K562 (cell line): ENCODE data around the gene XCL2. TPM values are rescaled to one million over a fixed set of nuclear protein-coding genes. Genes with fewer than 3 reads are reported as not detected.
"Not testable (repeated sequence)": the region's sequence is repeated elsewhere in the genome, so short reads cannot be mapped to it uniquely, and the experiment has no call there.

Experiments used
- ATAC-seq: fragments of 200-7000 bp; cut with Tn5 transposase; 3 replicates; pipeline ENCODE4 v1.9.1; 2020; ENCODE audit warnings: moderate library complexity
- BruUV-seq: library from RNA; stranded (reverse); fragments of 400-500 nt; replicated peaks from 2 replicates; lab custom pipeline; 2021; lab: Mats Ljungman, UMichigan
- CTCF ChIA-PET: fragments of 300-600 bp; formaldehyde crosslinking; extraction: SDS; loops from one replicate; lab custom pipeline; 2021; ENCODE audit warnings: low intra/inter-chr PET ratio; lab: Yijun Ruan, JAX
- POLR2A ChIA-PET: fragments of 300-600, 350-650 bp; sonication (Branson Sonifier 250); formaldehyde crosslinking; extraction: SDS; loops from one replicate; lab custom pipeline; 2021; ENCODE audit warnings: antibody characterized with exemption, inconsistent platforms; lab: Yijun Ruan, JAX
- DNase-seq, 4 experiments: peaks; one replicate each; pipeline versions ENCODE4 v3.0.0 to v3.0.0-alpha.2; 2011 to 2018; ENCODE audit warnings: low spot score in 3 of 4, mixed read lengths in 3 of 4; ENCODE audit errors: extremely low read depth in 1 of 4
- FAIRE-seq: peaks from 2 replicates; lab custom pipeline; 2011; peaks lifted over from hg19 to GRCh38; lab: Jason Lieb, UNC
- H2AFZ ChIP-seq: 2 replicates; pipeline ENCODE4 v1.6.0; 2011; ENCODE audit warnings: low read depth, low read length, control low read depth, inconsistent platforms
- H3K27ac ChIP-seq: fragments of 200-600 bp; 3 replicates; pipeline ENCODE4 v1.8.0; 2011; ENCODE audit warnings: low read depth, mild to moderate bottlenecking, control low read depth, inconsistent platforms, low read length, moderate library complexity, mixed read lengths; ENCODE audit errors: extremely low read depth
- H3K27me3 ChIP-seq, 2 experiments: fragments of 300-600 bp in 1 of 2; 2 replicates in 1 of 2; 3 replicates in 1 of 2; pipeline versions ENCODE4 v1.6.0 to v1.8.0; 2011; ENCODE audit warnings: inconsistent platforms in 2 of 2, low read length in 2 of 2, mild to moderate bottlenecking in 1 of 2, mixed read lengths in 1 of 2, moderate library complexity in 1 of 2; ENCODE audit not compliant: control insufficient read depth in 2 of 2, insufficient read depth in 2 of 2
- H3K36me3 ChIP-seq: fragments of 300-600 bp; 3 replicates; pipeline ENCODE4 v1.8.0; 2011; ENCODE audit warnings: mild to moderate bottlenecking, low read length, inconsistent platforms; ENCODE audit not compliant: control insufficient read depth, insufficient read depth
- H3K4me1 ChIP-seq, 2 experiments: fragments of 200-600 bp in 1 of 2; replicated peaks in 1 of 2; 2 replicates in 1 of 2; 3 replicates in 1 of 2; pipeline versions ENCODE4 v1.5.1 to v1.8.0; 2011; ENCODE audit warnings: inconsistent platforms in 2 of 2, low read length in 2 of 2, mild to moderate bottlenecking in 1 of 2, mixed read lengths in 1 of 2, moderate library complexity in 1 of 2; ENCODE audit not compliant: control insufficient read depth in 2 of 2, insufficient read depth in 2 of 2
- H3K4me2 ChIP-seq: 2 replicates; pipeline ENCODE4 v1.6.1; 2011; ENCODE audit warnings: low read length, control low read depth, inconsistent platforms, mixed read lengths; ENCODE audit not compliant: insufficient read depth
- H3K4me3 ChIP-seq: fragments of 200-600 bp; sonication (generic), shearing (Covaris generic); 2 replicates; pipeline ENCODE4 v1.5.1; 2016; ENCODE audit warnings: control low read depth, inconsistent platforms
- H3K79me2 ChIP-seq: fragments of 200-600 bp; 3 replicates; pipeline ENCODE4 v1.8.0; 2011; ENCODE audit warnings: low read length, inconsistent platforms; ENCODE audit not compliant: control insufficient read depth, insufficient read depth
- H3K9ac ChIP-seq, 2 experiments: 2 replicates each; pipeline versions ENCODE4 v1.6.0 to v1.6.1; 2011; ENCODE audit warnings: low read depth in 2 of 2, low read length in 2 of 2, control low read depth in 1 of 2, inconsistent platforms in 1 of 2, mild to moderate bottlenecking in 1 of 2, mixed read lengths in 1 of 2; ENCODE audit not compliant: insufficient read depth in 1 of 2
- H3K9me1 ChIP-seq: one replicate; pipeline ENCODE4 v1.6.0; 2011; ENCODE audit warnings: inconsistent platforms, mild to moderate bottlenecking, low read length, moderate library complexity; ENCODE audit not compliant: control insufficient read depth, insufficient read depth
- H3K9me3 ChIP-seq: replicated peaks from 2 replicates; pipeline ENCODE4 v1.5.1; 2011; ENCODE audit warnings: low read depth, low read length, inconsistent platforms; ENCODE audit not compliant: control insufficient read depth, insufficient read depth
- H4K20me1 ChIP-seq: replicated peaks from 2 replicates; pipeline ENCODE4 v1.6.1; 2011; ENCODE audit warnings: low read length, inconsistent platforms, mixed read lengths; ENCODE audit not compliant: control insufficient read depth, insufficient read depth
- CEBPG ChIP-seq, 3 experiments: fragments of 200-800 bp in 1 of 3; sonication (Bioruptor generic) in 1 of 3; sonication (generic) in 1 of 3; formaldehyde crosslinking in 1 of 3; IDR thresholded peaks in 2 of 3; conservative IDR thresholded peaks in 1 of 3; 2 replicates each; pipeline versions ENCODE4 v1.6.1 to v1.8.0; 2016 to 2022; ENCODE audit warnings: missing compliant biosample characterization in 2 of 3, missing genetic modification characterization in 2 of 3, mild to moderate bottlenecking in 1 of 3, missing genetic modification reagents in 1 of 3
- ZNF507 ChIP-seq: conservative IDR thresholded peaks from 2 replicates; pipeline ENCODE4 v1.6.1; 2017; ENCODE audit warnings: missing genetic modification characterization, missing compliant biosample characterization
- WGBS: fragments of 100-300 bp; shearing (Covaris generic); methylation state at CpG from one replicate; pipeline ENCODE4 v1.1.6; 2016; ENCODE audit warnings: low coverage, mixed read lengths; ENCODE audit not compliant: insufficient coverage; ENCODE audit errors: missing lambda C conversion rate; 5-methylcytosine and 5-hydroxymethylcytosine counted together
- in situ Hi-C: fragments of 300-500 bp; cut with MboI; formaldehyde crosslinking; loops from 4 replicates; pipeline ENCODE4 v1.15.0; 2018; ENCODE audit warnings: inconsistent platforms, mixed read lengths
- intact Hi-C: fragments of 100-400 bp; cut with micrococcal nuclease; formaldehyde crosslinking; loops from 2 replicates; pipeline ENCODE4 v1.14.2; 2022
- polyA plus RNA-seq, 8 experiments: library from polyadenylated mRNA; depleted of rRNA in 4 of 8; stranded (reverse) in 5 of 8; unstranded in 3 of 8; fragments of >200 nt; fragmentation: Nextera tagmentation in 2 of 8; fragmentation: Illumina TruSeq in 1 of 8; extraction: Ambion mirVana in 2 of 8; extraction: Trizol in 1 of 8; gene quantifications; 2 replicates each; pipeline versions ENCODE4 v1.2.1 to v1.2.3, GENCODE V29; 2011 to 2014; ENCODE audit warnings: inconsistent platforms in 1 of 8, missing spikeins in 1 of 8
- total RNA-seq, 7 experiments: library from RNA; depleted of rRNA in 6 of 7; stranded (reverse); fragments of >200 nt in 6 of 7; fragmentation: Illumina TruSeq in 2 of 7; extraction: Trizol in 2 of 7; gene quantifications; 2 replicates each; pipeline versions ENCODE4 v1.2.1 to v1.2.3, GENCODE V29; 2011 to 2021; ENCODE audit warnings: low replicate concordance in 1 of 7
- TF ChIP-seq, protein P1 (sequence below): IDR thresholded peaks from 2 replicates; pipeline ENCODE4 v1.6.1; 2016; ENCODE audit warnings: missing genetic modification characterization, missing compliant biosample characterization
- TF ChIP-seq, protein P2 (sequence below): fragments of 450-650 bp; IDR thresholded peaks from 2 replicates; pipeline ENCODE4 v1.6.1; 2016; ENCODE audit warnings: missing biosample characterization, missing genetic modification characterization
- TF ChIP-seq, protein P3 (sequence below), 3 experiments: IDR thresholded peaks in 2 of 3; conservative IDR thresholded peaks in 1 of 3; 2 replicates each; pipeline ENCODE4 v1.5.1; 2011 to 2012; ENCODE audit warnings: low read length in 3 of 3, mild to moderate bottlenecking in 3 of 3, control low read depth in 2 of 3, improper control_type of control experiment in 1 of 3, inconsistent platforms in 1 of 3, low read depth in 1 of 3, mixed read lengths in 1 of 3, moderate library complexity in 1 of 3; ENCODE audit not compliant: insufficient read depth in 2 of 3

The XCL2 gene
- total and polyA plus RNA-seq, 9 of the 15 experiments (the other 6 are each of a cell fraction or from before 2014, with no cell fraction given): not detected

DNA sequence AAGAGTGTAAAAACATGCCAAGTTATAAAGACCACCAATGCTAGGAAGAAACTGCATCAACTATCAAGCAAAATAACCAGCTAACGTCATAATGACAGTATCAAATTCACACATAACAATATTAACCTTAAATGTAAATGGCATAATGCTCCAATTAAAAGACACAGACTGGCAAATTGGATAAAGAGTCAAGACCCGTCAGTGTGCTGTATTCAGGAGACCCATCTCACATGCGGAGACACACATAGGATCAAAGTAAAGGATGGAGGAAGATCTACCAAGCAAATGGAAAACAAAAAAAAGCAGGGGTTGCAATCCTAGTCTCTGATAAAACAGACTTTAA, 2.7 kb upstream of the XCL2 start:
- H2AFZ ChIP-seq, H3K27me3 ChIP-seq, FAIRE-seq, in situ Hi-C loops, H3K27ac ChIP-seq, ATAC-seq, BruUV-seq, H3K4me2 ChIP-seq, H3K36me3 ChIP-seq, DNase-seq, H3K9me3 ChIP-seq, intact Hi-C loops, POLR2A ChIA-PET, H3K4me1 ChIP-seq, H3K4me3 ChIP-seq, H3K79me2 ChIP-seq, CTCF ChIA-PET, H3K9ac ChIP-seq, H4K20me1 ChIP-seq, H3K9me1 ChIP-seq: not testable (repeated sequence)
- 2% methylated on average over 3 of the region's 3 CpGs for WGBS
- peak; percentile 92 for TF ChIP-seq ZNF507 (tag)
- TF ChIP-seq, protein P1, sequence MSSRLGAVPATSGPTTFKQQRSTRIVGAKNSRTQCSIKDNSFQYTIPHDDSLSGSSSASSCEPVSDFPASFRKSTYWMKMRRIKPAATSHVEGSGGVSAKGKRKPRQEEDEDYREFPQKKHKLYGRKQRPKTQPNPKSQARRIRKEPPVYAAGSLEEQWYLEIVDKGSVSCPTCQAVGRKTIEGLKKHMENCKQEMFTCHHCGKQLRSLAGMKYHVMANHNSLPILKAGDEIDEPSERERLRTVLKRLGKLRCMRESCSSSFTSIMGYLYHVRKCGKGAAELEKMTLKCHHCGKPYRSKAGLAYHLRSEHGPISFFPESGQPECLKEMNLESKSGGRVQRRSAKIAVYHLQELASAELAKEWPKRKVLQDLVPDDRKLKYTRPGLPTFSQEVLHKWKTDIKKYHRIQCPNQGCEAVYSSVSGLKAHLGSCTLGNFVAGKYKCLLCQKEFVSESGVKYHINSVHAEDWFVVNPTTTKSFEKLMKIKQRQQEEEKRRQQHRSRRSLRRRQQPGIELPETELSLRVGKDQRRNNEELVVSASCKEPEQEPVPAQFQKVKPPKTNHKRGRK: 0 out of 2 replicates have a peak, but pooled peaks have one; percentile 64

DNA sequence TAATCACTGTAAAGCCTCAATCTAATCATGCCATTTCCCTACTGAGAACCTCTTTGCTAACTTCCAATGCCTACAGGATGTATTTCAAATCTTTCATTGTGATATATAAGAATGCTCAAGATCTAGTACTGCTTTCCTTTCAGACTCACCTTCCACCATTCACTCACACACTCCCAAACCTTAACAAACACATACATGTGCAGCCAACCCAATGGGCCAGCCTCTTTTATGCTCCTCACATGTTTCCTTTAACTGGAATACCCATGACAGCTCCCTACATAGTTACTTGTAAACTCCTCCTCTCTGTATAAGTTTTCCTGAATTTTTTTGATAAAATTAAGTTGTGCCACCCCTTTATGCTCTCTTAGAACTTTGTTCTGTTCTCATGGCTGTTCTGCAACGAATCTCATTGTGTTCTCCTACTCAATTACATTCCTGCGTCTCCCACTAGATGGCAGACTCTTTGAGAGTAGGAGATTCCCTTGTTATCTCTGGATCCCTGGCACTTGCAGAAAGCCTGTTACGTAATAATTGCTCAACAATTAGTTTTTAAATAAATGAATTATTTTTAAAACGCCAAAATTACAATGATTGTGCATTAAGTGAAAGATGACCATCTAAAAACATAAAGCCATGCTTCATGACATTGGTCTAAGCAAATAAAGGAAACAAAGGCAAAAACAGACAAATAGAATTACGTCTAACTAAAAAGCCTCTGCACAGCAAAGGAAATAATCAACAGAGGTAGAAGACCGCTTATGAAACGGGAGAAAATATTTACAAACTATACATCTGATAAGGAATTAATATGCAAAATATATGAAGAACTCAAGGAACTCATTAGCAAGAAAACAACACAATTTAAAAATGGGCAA, 2.1 kb upstream of the XCL2 start:
- H3K4me1 ChIP-seq; H3K27ac ChIP-seq; H3K9me3 ChIP-seq; BruUV-seq; H3K9me1 ChIP-seq; H3K36me3 ChIP-seq; in situ Hi-C loops; H3K4me2 ChIP-seq; H3K9ac ChIP-seq; H3K27me3 ChIP-seq; H2AFZ ChIP-seq; CTCF ChIA-PET; POLR2A ChIA-PET; H4K20me1 ChIP-seq; H3K4me3 ChIP-seq; intact Hi-C loops; H3K79me2 ChIP-seq; TF ChIP-seq CEBPG (CRISPR knock-in tag; IDR thresholded peaks at IDR 0.05): not testable (repeated sequence)
- DNase-seq (peak; percentile 12 to 40 (median 34)), ATAC-seq (peak; percentile 89), FAIRE-seq (peak; percentile 60)
- WGBS: 4% methylated on average over 7 of the region's 7 CpGs
- TF ChIP-seq, protein P2, sequence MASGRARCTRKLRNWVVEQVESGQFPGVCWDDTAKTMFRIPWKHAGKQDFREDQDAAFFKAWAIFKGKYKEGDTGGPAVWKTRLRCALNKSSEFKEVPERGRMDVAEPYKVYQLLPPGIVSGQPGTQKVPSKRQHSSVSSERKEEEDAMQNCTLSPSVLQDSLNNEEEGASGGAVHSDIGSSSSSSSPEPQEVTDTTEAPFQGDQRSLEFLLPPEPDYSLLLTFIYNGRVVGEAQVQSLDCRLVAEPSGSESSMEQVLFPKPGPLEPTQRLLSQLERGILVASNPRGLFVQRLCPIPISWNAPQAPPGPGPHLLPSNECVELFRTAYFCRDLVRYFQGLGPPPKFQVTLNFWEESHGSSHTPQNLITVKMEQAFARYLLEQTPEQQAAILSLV: peak; percentile 84
- TF ChIP-seq, protein P1: peak; percentile 85
- TF ChIP-seq CEBPG (tag; conservative IDR thresholded peaks at IDR 0.05 in 1 of 2, IDR thresholded peaks at IDR 0.05 in 1 of 2): peak; percentile 88 to 93
- TF ChIP-seq, protein P3, sequence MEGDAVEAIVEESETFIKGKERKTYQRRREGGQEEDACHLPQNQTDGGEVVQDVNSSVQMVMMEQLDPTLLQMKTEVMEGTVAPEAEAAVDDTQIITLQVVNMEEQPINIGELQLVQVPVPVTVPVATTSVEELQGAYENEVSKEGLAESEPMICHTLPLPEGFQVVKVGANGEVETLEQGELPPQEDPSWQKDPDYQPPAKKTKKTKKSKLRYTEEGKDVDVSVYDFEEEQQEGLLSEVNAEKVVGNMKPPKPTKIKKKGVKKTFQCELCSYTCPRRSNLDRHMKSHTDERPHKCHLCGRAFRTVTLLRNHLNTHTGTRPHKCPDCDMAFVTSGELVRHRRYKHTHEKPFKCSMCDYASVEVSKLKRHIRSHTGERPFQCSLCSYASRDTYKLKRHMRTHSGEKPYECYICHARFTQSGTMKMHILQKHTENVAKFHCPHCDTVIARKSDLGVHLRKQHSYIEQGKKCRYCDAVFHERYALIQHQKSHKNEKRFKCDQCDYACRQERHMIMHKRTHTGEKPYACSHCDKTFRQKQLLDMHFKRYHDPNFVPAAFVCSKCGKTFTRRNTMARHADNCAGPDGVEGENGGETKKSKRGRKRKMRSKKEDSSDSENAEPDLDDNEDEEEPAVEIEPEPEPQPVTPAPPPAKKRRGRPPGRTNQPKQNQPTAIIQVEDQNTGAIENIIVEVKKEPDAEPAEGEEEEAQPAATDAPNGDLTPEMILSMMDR (IDR thresholded peaks at IDR 0.05 in 2 of 3, conservative IDR thresholded peaks at IDR 0.05 in 1 of 3; ENCODE audit: insufficient read depth in 2 of 3, low read depth in 1 of 3, low read length in 3 of 3): peak; percentile 30 to 48 (median 40); a peak in 4 of 6 replicates
